Measurements from ENCODE around the gene ACTN3. TPM values are rescaled to one million over a fixed set of nuclear protein-coding genes. Genes with fewer than 3 reads are reported as not detected.
A peak's percentile ranks its signal among the peaks of the same experiment; 100 is the strongest.

The ACTN3 gene
- total RNA-seq, 1 experiment from 2014 or later = not detected

DNA sequence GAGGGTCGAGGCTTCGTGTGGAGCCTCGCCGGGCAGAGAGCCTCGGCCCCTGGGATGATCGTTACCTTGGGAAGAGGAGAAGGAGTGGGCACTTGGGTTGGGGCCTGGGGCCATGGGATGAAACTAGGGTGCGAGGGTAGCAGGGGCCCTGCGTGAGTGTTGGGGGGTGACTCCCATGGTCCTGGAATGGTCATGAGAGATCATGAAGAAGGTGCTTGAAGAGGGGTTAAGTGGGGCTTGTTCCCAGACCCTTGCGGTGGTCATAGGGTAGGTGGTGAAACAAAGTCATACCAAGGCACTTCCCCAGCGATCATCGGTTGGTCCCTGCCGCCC is 46.6 kb downstream of the ACTN3 start:
- peak overlapping the region; percentile 77 for H3K4me3 ChIP-seq (ENCODE audit: low read length)
- ATAC-seq (peak; percentile 10; the same call in 1 of the 2 replicates), DNase-seq (no peak)
- no peaks in the 10 kb centered on the region for H3K27me3 ChIP-seq (ENCODE audit: low read length)
- CTCF ChIA-PET = interaction anchor here (0.6 to 0.7 kb wide), 2 partner anchors 18 to 31 kb away, joined by 6 to 10 read pairs; no protein-coding TSS in a partner anchor
- H3K9ac ChIP-seq (ENCODE audit: low read length) = peak overlapping the region; percentile 77
- H3K27ac ChIP-seq (ENCODE audit: low read length) = no peak overlapping the region
- no peaks in the 10 kb centered on the region for H3K36me3 ChIP-seq (ENCODE audit: low read depth, low read length)
- peaks cover 22% of the 10 kb centered on the region for H3K79me2 ChIP-seq (ENCODE audit: low read length)
- H4K20me1 ChIP-seq (ENCODE audit: low read length) = no peaks in the 10 kb centered on the region
- H2AFZ ChIP-seq (ENCODE audit: low read length) = peak overlapping the region; percentile 88
- TF ChIP-seq, protein P1, sequence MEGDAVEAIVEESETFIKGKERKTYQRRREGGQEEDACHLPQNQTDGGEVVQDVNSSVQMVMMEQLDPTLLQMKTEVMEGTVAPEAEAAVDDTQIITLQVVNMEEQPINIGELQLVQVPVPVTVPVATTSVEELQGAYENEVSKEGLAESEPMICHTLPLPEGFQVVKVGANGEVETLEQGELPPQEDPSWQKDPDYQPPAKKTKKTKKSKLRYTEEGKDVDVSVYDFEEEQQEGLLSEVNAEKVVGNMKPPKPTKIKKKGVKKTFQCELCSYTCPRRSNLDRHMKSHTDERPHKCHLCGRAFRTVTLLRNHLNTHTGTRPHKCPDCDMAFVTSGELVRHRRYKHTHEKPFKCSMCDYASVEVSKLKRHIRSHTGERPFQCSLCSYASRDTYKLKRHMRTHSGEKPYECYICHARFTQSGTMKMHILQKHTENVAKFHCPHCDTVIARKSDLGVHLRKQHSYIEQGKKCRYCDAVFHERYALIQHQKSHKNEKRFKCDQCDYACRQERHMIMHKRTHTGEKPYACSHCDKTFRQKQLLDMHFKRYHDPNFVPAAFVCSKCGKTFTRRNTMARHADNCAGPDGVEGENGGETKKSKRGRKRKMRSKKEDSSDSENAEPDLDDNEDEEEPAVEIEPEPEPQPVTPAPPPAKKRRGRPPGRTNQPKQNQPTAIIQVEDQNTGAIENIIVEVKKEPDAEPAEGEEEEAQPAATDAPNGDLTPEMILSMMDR (conservative IDR thresholded peaks at IDR 0.05; ENCODE audit: low read depth, low read length) = no peak
- no peak for TF ChIP-seq EZH2phosphoT487 (IDR thresholded peaks at IDR 0.05; ENCODE audit: borderline replicate concordance, low read length)
- TF ChIP-seq EZH2 (IDR thresholded peaks at IDR 0.05; ENCODE audit: low read length, unreplicated experiment) = no peak
- no peaks in the 10 kb centered on the region for H3F3A ChIP-seq (ENCODE audit: low read length, unreplicated experiment)
- no peaks in the 10 kb centered on the region for H3K9me3 ChIP-seq (ENCODE audit: low read length)
- H3K4me2 ChIP-seq (ENCODE audit: low read length) = peak overlapping the region; percentile 91
- BruUV-seq (replicated peaks) = TSS peak; percentile 85
- intact Hi-C loops (cut with micrococcal nuclease) = loop anchor here (1.0 to 2.0 kb wide), 2 partner anchors 24 to 85 kb away; partner anchors contain the start of gene RBM14
- H3K9me2 ChIP-seq (replicated peaks; ENCODE audit: low read length) = no peaks in the 10 kb centered on the region
- POLR2A ChIA-PET (ENCODE audit: unreplicated experiment) = no interaction called here
- peaks cover 15% of the 10 kb centered on the region for H3K4me1 ChIP-seq (ENCODE audit: insufficient read depth, low read length)

DNA sequence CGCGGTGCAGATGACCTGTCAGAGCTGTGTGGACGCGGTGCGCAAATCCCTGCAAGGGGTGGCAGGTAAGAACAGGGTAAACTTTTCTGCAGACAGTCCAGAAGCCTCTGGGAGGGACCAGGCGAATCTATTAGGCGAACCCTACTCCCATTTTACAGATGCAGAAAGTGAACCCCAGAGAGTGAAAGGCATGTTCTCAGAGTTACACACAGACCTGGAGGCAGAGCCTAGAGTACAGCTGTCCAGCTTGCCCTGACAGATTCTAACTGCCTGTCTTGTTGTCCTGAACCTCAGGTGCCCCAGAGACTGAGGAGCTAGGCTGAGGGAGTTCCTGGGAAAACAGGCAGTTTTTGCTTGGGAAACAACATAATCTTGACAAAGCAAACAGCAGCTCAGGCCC is 46.9 kb downstream of the ACTN3 start:
- H3K36me3 ChIP-seq (ENCODE audit: low read depth, low read length) = no peaks in the 10 kb centered on the region
- no peaks in the 10 kb centered on the region for H3F3A ChIP-seq (ENCODE audit: low read length, unreplicated experiment)
- H3K27ac ChIP-seq (ENCODE audit: low read length) = no peak overlapping the region
- H3K4me3 ChIP-seq (ENCODE audit: low read length) = peak overlapping the region; percentile 77
- no peaks in the 10 kb centered on the region for H3K9me3 ChIP-seq (ENCODE audit: low read length)
- H3K4me2 ChIP-seq (ENCODE audit: low read length) = peak overlapping the region; percentile 91
- peak overlapping the region; percentile 77 for H3K9ac ChIP-seq (ENCODE audit: low read length)
- peak overlapping the region; percentile 88; the same call in 1 of the 2 replicates for H2AFZ ChIP-seq (ENCODE audit: low read length)
- no peaks in the 10 kb centered on the region for H3K27me3 ChIP-seq (ENCODE audit: low read length)
- TF ChIP-seq, protein P1 (conservative IDR thresholded peaks at IDR 0.05; ENCODE audit: low read depth, low read length) = no peak
- no peak for TF ChIP-seq EZH2 (IDR thresholded peaks at IDR 0.05; ENCODE audit: low read length, unreplicated experiment)
- TF ChIP-seq EZH2phosphoT487 (IDR thresholded peaks at IDR 0.05; ENCODE audit: borderline replicate concordance, low read length) = no peak
- H3K79me2 ChIP-seq (ENCODE audit: low read length) = peaks cover 22% of the 10 kb centered on the region
- POLR2A ChIA-PET (ENCODE audit: unreplicated experiment) = interaction anchor here (0.6 kb wide), 1 partner anchor 23 kb away, joined by 3 read pairs; the partner anchor contains the start of gene RBM14
- ATAC-seq (no peak; the same call in 1 of the 2 replicates), DNase-seq (no peak)
- no peaks in the 10 kb centered on the region for H4K20me1 ChIP-seq (ENCODE audit: low read length)
- intact Hi-C loops (cut with micrococcal nuclease) = loop anchor here (1.0 to 2.0 kb wide), 2 partner anchors 23 to 85 kb away; partner anchors contain the start of gene RBM14
- H3K9me2 ChIP-seq (replicated peaks; ENCODE audit: low read length) = no peaks in the 10 kb centered on the region
- peaks cover 15% of the 10 kb centered on the region for H3K4me1 ChIP-seq (ENCODE audit: insufficient read depth, low read length)
- BruUV-seq (replicated peaks) = no TSS peak
- CTCF ChIA-PET = interaction anchor here (0.7 kb wide), 1 partner anchor 31 kb away, joined by 6 read pairs; no protein-coding TSS in a partner anchor

DNA sequence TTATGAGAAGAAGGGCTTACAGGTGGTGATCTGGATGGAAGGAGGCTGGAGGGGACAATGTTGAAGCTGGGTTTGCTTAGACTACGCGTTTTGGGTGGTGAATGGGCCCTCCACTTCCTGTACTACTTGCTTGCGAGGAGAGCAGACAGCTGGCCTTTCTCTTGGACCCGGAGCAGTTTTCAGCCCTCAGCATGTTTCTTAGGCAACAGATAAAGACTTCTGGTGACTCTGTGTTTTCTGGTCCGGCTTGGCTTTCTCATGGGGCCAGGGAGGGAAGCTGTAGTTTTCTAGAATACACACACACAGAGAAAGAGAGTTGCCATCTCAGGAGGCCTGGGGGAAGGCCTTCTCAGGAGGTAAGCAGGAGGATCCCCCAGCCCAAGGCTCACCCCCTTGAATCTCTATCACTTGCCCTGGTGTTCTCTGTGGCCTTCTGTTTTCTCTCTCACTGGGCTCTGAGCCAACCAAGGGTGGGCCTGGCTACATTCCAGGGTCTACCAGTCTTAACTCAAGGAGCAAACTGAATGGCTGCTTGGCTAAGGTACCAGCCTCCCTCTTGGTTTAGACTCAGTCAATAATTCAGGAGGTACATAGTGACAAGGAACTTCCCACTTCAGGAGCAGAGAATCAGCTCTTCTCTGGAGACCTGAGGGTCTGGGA is 48.7 kb downstream of the ACTN3 start:
- intact Hi-C loops (cut with micrococcal nuclease) = no loop called here
- CTCF ChIA-PET = no interaction called here
- no peaks in the 10 kb centered on the region for H4K20me1 ChIP-seq (ENCODE audit: low read length)
- no peak overlapping the region for H3K9ac ChIP-seq (ENCODE audit: low read length)
- no peak overlapping the region for H3K27ac ChIP-seq (ENCODE audit: low read length)
- H3K9me2 ChIP-seq (replicated peaks; ENCODE audit: low read length) = no peaks in the 10 kb centered on the region
- H3K79me2 ChIP-seq (ENCODE audit: low read length) = peaks cover 22% of the 10 kb centered on the region
- ATAC-seq (no peak), DNase-seq (no peak)
- TF ChIP-seq, protein P1 (conservative IDR thresholded peaks at IDR 0.05; ENCODE audit: low read depth, low read length) = no peak
- no TSS peak for BruUV-seq (replicated peaks)
- peak overlapping the region; percentile 27; the same call in 1 of the 2 replicates for H3K4me2 ChIP-seq (ENCODE audit: low read length)
- H3F3A ChIP-seq (ENCODE audit: low read length, unreplicated experiment) = no peaks in the 10 kb centered on the region
- no peak overlapping the region for H3K4me3 ChIP-seq (ENCODE audit: low read length)
- H3K36me3 ChIP-seq (ENCODE audit: low read depth, low read length) = peaks cover 11% of the 10 kb centered on the region; the same call in 1 of the 2 replicates
- H3K9me3 ChIP-seq (ENCODE audit: low read length) = no peaks in the 10 kb centered on the region
- POLR2A ChIA-PET (ENCODE audit: unreplicated experiment) = interaction anchor here (0.6 kb wide), 1 partner anchor 651 kb away, joined by 5 read pairs; no protein-coding TSS in a partner anchor
- no peak overlapping the region for H2AFZ ChIP-seq (ENCODE audit: low read length)
- H3K27me3 ChIP-seq (ENCODE audit: low read length) = no peaks in the 10 kb centered on the region
- H3K4me1 ChIP-seq (ENCODE audit: insufficient read depth, low read length) = peaks cover 15% of the 10 kb centered on the region

Data from PC-3 (cell line).